Measurements from ENCODE around the gene PALLD. TPM values are rescaled to one million over a fixed set of nuclear protein-coding genes. Genes with fewer than 3 reads are reported as not detected.

The PALLD gene
- total and polyA plus RNA-seq, 2 of the 13 experiments (the other 11 are each of a cell fraction or from before 2014, with no cell fraction given), result 0.50 to 1.5 TPM

- no peak for TF ChIP-seq NAIF1 (CRISPR knock-in tag; IDR thresholded peaks at IDR 0.05; ENCODE audit: borderline replicate concordance)
- no peak for TF ChIP-seq ZFP36 (IDR thresholded peaks at IDR 0.05; ENCODE audit: borderline replicate concordance, low read depth, low read length, partially characterized antibody)
- peak; percentile 48 for TF ChIP-seq CTCF (CRISPR knock-in tag; IDR thresholded peaks at IDR 0.05)
- no peak for TF ChIP-seq TEAD3 (CRISPR knock-in tag; optimal IDR thresholded peaks at IDR 0.05; ENCODE audit: borderline replicate concordance)
- no peak for TF ChIP-seq NRL (CRISPR knock-in tag; IDR thresholded peaks at IDR 0.05; ENCODE audit: borderline replicate concordance)
- peak; percentile 51; the same call in 1 of the 2 replicates for TF ChIP-seq SMC3 (IDR thresholded peaks at IDR 0.05; ENCODE audit: low read length)
These were observed 420.4 kb downstream of the PALLD start (continued) for GRCh38 chr4:168917138-168917779.

DNA sequence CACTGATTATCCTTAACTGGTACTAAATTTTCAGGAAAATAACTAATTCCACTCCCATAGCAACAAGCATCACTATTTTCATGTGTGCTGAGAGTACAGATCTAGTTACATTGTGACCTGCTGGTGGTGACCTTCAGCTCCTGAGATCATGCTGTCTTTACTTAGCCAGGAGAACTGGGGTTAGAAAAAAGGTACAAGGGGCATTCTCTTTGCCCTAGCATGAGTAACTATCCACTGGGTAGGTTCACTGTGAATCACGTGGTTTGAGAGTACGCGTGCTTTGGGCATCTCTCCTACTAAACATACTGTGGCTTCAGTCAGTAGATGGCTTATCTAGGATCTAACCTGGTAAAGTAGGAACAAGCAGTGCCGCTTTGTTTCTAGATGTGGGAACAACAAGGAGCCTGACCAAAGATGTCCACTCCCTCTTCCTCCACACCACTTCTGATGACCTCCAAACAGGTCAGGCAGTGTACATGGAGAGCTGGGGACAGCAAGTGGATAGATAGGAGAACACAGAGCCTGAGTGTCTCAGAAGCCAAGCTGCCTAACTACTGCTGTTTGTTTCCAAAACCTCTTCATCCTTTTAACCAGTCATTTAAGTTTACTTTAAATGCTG, 423.0 kb downstream of the PALLD start:
- Histone ChIP-seq H3K27ac (ENCODE audit: extremely low read length, insufficient read depth, low read length) (peak overlapping the region; percentile 43), H2AFZ (ENCODE audit: low read length) (no peak overlapping the region), H3K79me2 (ENCODE audit: insufficient read depth, low read length) (no peaks in the 10 kb centered on the region), H3K9me3 (ENCODE audit: low read length) (no peaks in the 10 kb centered on the region), H3K4me2 (ENCODE audit: low read depth, low read length) (no peak overlapping the region), H3K27me3 (ENCODE audit: control insufficient read depth in 1 of 2, insufficient read depth in 2 of 2, low read length in 2 of 2) (no peaks in the 10 kb centered on the region), H4K20me1 (ENCODE audit: insufficient read depth, low read length) (no peaks in the 10 kb centered on the region), H3K36me3 (replicated peaks in 1 of 2; ENCODE audit: control insufficient read depth in 1 of 2, insufficient read depth in 2 of 2, low read length in 2 of 2) (no peaks in the 10 kb centered on the region), H3K4me1 (ENCODE audit: insufficient read depth, low read length) (peaks cover 14% of the 10 kb centered on the region), H3K4me3 (replicated peaks in 1 of 3; ENCODE audit: insufficient read depth in 1 of 3, low read depth in 2 of 3, low read length in 3 of 3) (no peak overlapping the region), H3K9ac (ENCODE audit: insufficient read depth, low read depth, low read length) (no peak overlapping the region)
- ATAC-seq (peak; percentile 96), DNase-seq (ENCODE audit: low spot score) (peak; percentile 63), FAIRE-seq (peak; percentile 49)
- BruUV-seq (replicated peaks), result no TSS peak
- POLR2A ChIA-PET, result no interaction called here
- WGBS (ENCODE audit: low lambda C conversion rate), result 75% methylated on average over 1 of the region's 4 CpGs
- intact Hi-C loops (cut with micrococcal nuclease; ENCODE audit: unreplicated experiment) (loop anchor here (5.0 kb wide), 1 partner anchor 88 kb away; no protein-coding TSS in a partner anchor), in situ Hi-C loops (cut with HindIII; ENCODE audit: extremely low pct_ligation_motif_present, low pct_unique_long_range_greater_than_20kb) (loop anchor here (10.0 to 25.0 kb wide), 5 partner anchors 85 to 733 kb away; no protein-coding TSS in a partner anchor)
- CTCF ChIA-PET (ENCODE audit: low intra/inter-chr PET ratio, low total read pairs), result no interaction called here
- TF ChIP-seq, protein P1, sequence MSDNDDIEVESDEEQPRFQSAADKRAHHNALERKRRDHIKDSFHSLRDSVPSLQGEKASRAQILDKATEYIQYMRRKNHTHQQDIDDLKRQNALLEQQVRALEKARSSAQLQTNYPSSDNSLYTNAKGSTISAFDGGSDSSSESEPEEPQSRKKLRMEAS (IDR thresholded peaks at IDR 0.05), result peak; percentile 27; the same call in 1 of the 2 replicates
- TF ChIP-seq ZNF549 (CRISPR knock-in tag; IDR thresholded peaks at IDR 0.05) (no peak), HINFP (CRISPR knock-in tag; IDR thresholded peaks at IDR 0.05; ENCODE audit: low read depth) (no peak), ZNF543 (CRISPR knock-in tag; IDR thresholded peaks at IDR 0.05) (no peak), NR2C2 (CRISPR knock-in tag; IDR thresholded peaks at IDR 0.05; ENCODE audit: borderline replicate concordance) (peak; percentile 21; the same call in 1 of the 2 replicates), DR1 (CRISPR knock-in tag; IDR thresholded peaks at IDR 0.05) (no peak), SIX1 (CRISPR knock-in tag; IDR thresholded peaks at IDR 0.05; ENCODE audit: borderline replicate concordance) (peak; percentile 72; the same call in 1 of the 2 replicates), PTBP1 (IDR thresholded peaks at IDR 0.05; ENCODE audit: low read depth, low read length, poor library complexity, severe bottlenecking) (no peak), STAG1 (CRISPR knock-in tag; IDR thresholded peaks at IDR 0.05) (no peak)
- TF ChIP-seq, protein P2, sequence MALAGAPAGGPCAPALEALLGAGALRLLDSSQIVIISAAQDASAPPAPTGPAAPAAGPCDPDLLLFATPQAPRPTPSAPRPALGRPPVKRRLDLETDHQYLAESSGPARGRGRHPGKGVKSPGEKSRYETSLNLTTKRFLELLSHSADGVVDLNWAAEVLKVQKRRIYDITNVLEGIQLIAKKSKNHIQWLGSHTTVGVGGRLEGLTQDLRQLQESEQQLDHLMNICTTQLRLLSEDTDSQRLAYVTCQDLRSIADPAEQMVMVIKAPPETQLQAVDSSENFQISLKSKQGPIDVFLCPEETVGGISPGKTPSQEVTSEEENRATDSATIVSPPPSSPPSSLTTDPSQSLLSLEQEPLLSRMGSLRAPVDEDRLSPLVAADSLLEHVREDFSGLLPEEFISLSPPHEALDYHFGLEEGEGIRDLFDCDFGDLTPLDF (CRISPR knock-in tag; IDR thresholded peaks at IDR 0.05), result no peak
